OCI-LY7 (cell line): ENCODE results near the gene PCARE. TPM values are rescaled to one million over a fixed set of nuclear protein-coding genes. Genes with fewer than 3 reads are reported as not detected.

Experiments used
- BruUV-seq: library from RNA; stranded (reverse); fragments of 400-500 nt; replicated peaks from 2 replicates; lab custom pipeline; 2021; lab: Mats Ljungman, UMichigan
- CTCF ChIA-PET: fragments of 300-600 bp; sonication (Branson Sonifier 250); formaldehyde crosslinking; loops from one replicate; lab custom pipeline; 2022; ENCODE audit warnings: antibody characterized with exemption; ENCODE audit not compliant: unreplicated experiment; lab: Charles Lee
- POLR2A ChIA-PET: fragments of 300-600 bp; sonication (Branson Sonifier 250); formaldehyde crosslinking; loops from one replicate; lab custom pipeline; 2022; ENCODE audit warnings: antibody characterized with exemption; lab: Charles Lee
- DNase-seq: peaks from one replicate; pipeline ENCODE4 v3.0.0-alpha.2; 2015; ENCODE audit warnings: low spot score
- H2AFZ ChIP-seq: fragments of 200-600 bp; sonication (generic), shearing (Covaris generic); 2 replicates; pipeline ENCODE4 v1.6.1; 2014; ENCODE audit warnings: mild to moderate bottlenecking, antibody characterized with exemption, low read length, moderate library complexity
- H3K27ac ChIP-seq: fragments of 200-600 bp; sonication (generic); 2 replicates; pipeline ENCODE4 v1.5.1; 2014; ENCODE audit warnings: mixed run types, low read depth, mild to moderate bottlenecking, moderate library complexity, low read length, inconsistent platforms; ENCODE audit not compliant: poor library complexity, severe bottlenecking
- H3K36me3 ChIP-seq: fragments of 200-600 bp; sonication (generic); 2 replicates; pipeline ENCODE4 v1.6.1; 2014; ENCODE audit warnings: mild to moderate bottlenecking, antibody characterized with exemption, low read length, moderate library complexity, mixed read lengths; ENCODE audit not compliant: insufficient read depth
- H3K4me1 ChIP-seq: fragments of 200-600 bp; sonication (generic); 2 replicates; pipeline ENCODE4 v1.5.1; 2014; ENCODE audit warnings: mild to moderate bottlenecking, low read length; ENCODE audit not compliant: insufficient read depth, poor library complexity, severe bottlenecking
- H3K4me2 ChIP-seq: fragments of 200-600 bp; sonication (generic); 2 replicates; pipeline ENCODE4 v1.6.1; 2014; ENCODE audit warnings: mild to moderate bottlenecking, low read length
- H3K4me3 ChIP-seq: fragments of 200-600 bp; sonication (generic); 2 replicates; pipeline ENCODE4 v1.5.1; 2014; ENCODE audit warnings: mild to moderate bottlenecking, low read depth, low read length; ENCODE audit not compliant: poor library complexity, severe bottlenecking
- H3K79me2 ChIP-seq: fragments of 200-600 bp; sonication (generic); 2 replicates; pipeline ENCODE4 v1.6.1; 2016; ENCODE audit warnings: low read depth, mild to moderate bottlenecking, low read length, moderate library complexity, mixed read lengths; ENCODE audit not compliant: insufficient read depth
- H3K9me2 ChIP-seq: fragments of 200-600 bp; sonication (generic); 2 replicates; pipeline ENCODE4 v1.6.1; 2016; ENCODE audit warnings: mild to moderate bottlenecking, low read length, mixed read lengths; ENCODE audit not compliant: insufficient read depth
- H3K9me3 ChIP-seq: fragments of 200-600 bp; sonication (generic); 2 replicates; pipeline ENCODE4 v1.6.1; 2014; ENCODE audit warnings: mild to moderate bottlenecking, mixed run types, low read length, mixed read lengths
- H4K20me1 ChIP-seq: fragments of 200-600 bp; sonication (generic); 2 replicates; pipeline ENCODE4 v1.6.1; 2014; ENCODE audit warnings: mild to moderate bottlenecking, antibody characterized with exemption, low read length, moderate library complexity, mixed read lengths; ENCODE audit not compliant: insufficient read depth
- CTCF ChIP-seq: fragments of 200-600 bp; sonication (generic); conservative IDR thresholded peaks from 2 replicates; pipeline ENCODE4 v1.5.1; 2014; ENCODE audit warnings: mild to moderate bottlenecking, antibody characterized with exemption, low read length, moderate library complexity, mixed read lengths
- EZH2phosphoT487 ChIP-seq: fragments of 200-600 bp; sonication (generic); IDR thresholded peaks from 2 replicates; pipeline ENCODE4 v1.6.1; 2018; ENCODE audit warnings: low read depth, borderline replicate concordance, mild to moderate bottlenecking, mixed run types, antibody characterized with exemption, low read length, moderate library complexity, mixed read lengths
- intact Hi-C: fragments of 100-400 bp; cut with micrococcal nuclease; formaldehyde crosslinking; loops from one replicate; pipeline ENCODE4 v1.10.0; 2022; ENCODE audit not compliant: unreplicated experiment
- total RNA-seq, 2 experiments: library from RNA; depleted of rRNA in 1 of 2; stranded (reverse); fragments of >200 nt in 1 of 2; shearing (Covaris generic) in 1 of 2; gene quantifications; 2 replicates each; pipeline ENCODE4 v1.2.3, GENCODE V29; 2014 to 2022

Gene PCARE
- total RNA-seq, 2 experiments from 2014 or later, result not detected

GRCh38 chr2:29119211-29119610, 44.9 kb upstream of the PCARE start:
- Histone ChIP-seq H3K36me3 (no peaks in the 10 kb centered on the region), H3K9me3 (no peaks in the 10 kb centered on the region), H4K20me1 (no peaks in the 10 kb centered on the region), H3K27ac (no peak overlapping the region), H3K4me3 (no peak overlapping the region), H3K79me2 (no peaks in the 10 kb centered on the region), H3K4me1 (no peaks in the 10 kb centered on the region), H3K9me2 (no peaks in the 10 kb centered on the region), H2AFZ (no peak overlapping the region), H3K4me2 (no peak overlapping the region)
- POLR2A ChIA-PET, result no interaction called here
- DNase-seq, result no peak
- CTCF ChIA-PET, result no interaction called here
- intact Hi-C loops, result no loop called here
- BruUV-seq, result no TSS peak
- TF ChIP-seq EZH2phosphoT487, result no peak

- ChIA-PET CTCF (no interaction called here), POLR2A (interaction anchor here (1.0 kb wide), 1 partner anchor 11 kb away, joined by 4 read pairs; no protein-coding TSS in a partner anchor)
- Histone ChIP-seq H3K4me2 (no peak overlapping the region), H3K36me3 (no peaks in the 10 kb centered on the region), H3K9me3 (no peaks in the 10 kb centered on the region), H3K4me3 (no peak overlapping the region), H2AFZ (no peak overlapping the region), H3K27ac (no peak overlapping the region), H3K9me2 (no peaks in the 10 kb centered on the region), H3K79me2 (no peaks in the 10 kb centered on the region), H3K4me1 (no peaks in the 10 kb centered on the region), H4K20me1 (no peaks in the 10 kb centered on the region)
- TF ChIP-seq CTCF, result no peak
- TF ChIP-seq EZH2phosphoT487, result no peak
- intact Hi-C loops, result no loop called here
- no peak for DNase-seq
- no TSS peak for BruUV-seq
These were observed 43.4 kb upstream of the PCARE start for GRCh38 chr2:29117636-29118303.

GRCh38 chr2:29115797-29116781, 41.8 kb upstream of the PCARE start:
- DNase-seq, result no peak
- H3K4me2 ChIP-seq, result peak overlapping the region; percentile 53
- BruUV-seq, result no TSS peak
- H3K79me2 ChIP-seq, result no peaks in the 10 kb centered on the region
- H3K9me2 ChIP-seq, result no peaks in the 10 kb centered on the region
- H4K20me1 ChIP-seq, result no peaks in the 10 kb centered on the region
- no peak for TF ChIP-seq CTCF
- no peak for TF ChIP-seq EZH2phosphoT487
- H2AFZ ChIP-seq, result peak overlapping the region; percentile 75
- H3K36me3 ChIP-seq, result no peaks in the 10 kb centered on the region
- intact Hi-C loops, result no loop called here
- ChIA-PET POLR2A (interaction anchor here (0.6 to 1.0 kb wide), 3 partner anchors 10 to 370 kb away, joined by 3 to 5 read pairs (median 4); no protein-coding TSS in a partner anchor), CTCF (no interaction called here)
- H3K27ac ChIP-seq, result no peak overlapping the region
- no peaks in the 10 kb centered on the region for H3K4me1 ChIP-seq
- peak overlapping the region; percentile 38 for H3K4me3 ChIP-seq
- no peaks in the 10 kb centered on the region for H3K9me3 ChIP-seq
